Measurements from ENCODE around the gene EVA1A.

DNA sequence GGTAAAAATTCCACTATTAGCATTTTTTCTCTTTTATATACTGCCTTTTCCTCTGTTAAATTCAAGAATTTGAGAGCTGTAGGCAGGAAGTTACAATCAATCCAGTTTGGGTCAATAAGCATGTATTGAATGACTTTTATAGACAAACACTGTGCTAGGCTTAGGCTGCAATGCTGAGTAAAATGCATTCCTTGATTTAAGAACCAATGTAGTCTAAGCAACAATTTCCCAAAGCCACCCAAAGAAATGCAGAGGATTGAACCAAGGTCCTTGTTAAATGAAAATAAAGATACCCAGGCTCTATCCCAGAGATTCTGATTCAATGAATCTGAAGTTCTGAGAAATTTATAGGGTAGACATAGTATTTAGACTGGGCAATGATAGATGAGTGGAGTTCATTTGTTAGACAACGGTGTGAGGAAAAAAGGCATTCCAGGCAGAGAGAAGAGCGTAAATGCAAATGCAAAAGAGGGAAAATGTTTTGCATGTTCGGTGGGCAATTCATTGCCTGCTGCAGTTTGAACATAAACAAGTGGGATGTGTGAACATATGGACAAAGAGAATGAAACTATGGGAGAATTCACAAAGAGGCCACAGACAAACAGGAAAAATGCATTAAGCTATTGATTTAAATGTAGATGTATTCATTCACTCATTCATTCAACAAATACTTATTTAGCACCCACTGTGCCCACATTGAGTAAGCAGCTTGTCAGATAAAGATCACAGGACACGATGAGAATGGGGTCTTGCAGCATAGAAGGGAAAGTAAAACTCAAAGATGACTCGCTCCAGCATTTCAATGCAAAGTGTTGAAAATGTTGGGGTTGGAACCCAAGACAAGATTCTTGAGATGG lies 107.1 kb downstream of the EVA1A start:
- no peak for TF ChIP-seq CTCF (optimal IDR thresholded peaks at IDR 0.05 in 1 of 3, IDR thresholded peaks at IDR 0.05 in 1 of 3, conservative IDR thresholded peaks at IDR 0.05 in 1 of 3; ENCODE audit: extremely low read depth in 1 of 3, insufficient read depth in 2 of 3, low read length in 3 of 3)
- no peak for TF ChIP-seq EZH2 (IDR thresholded peaks at IDR 0.05; ENCODE audit: low read length)
